HG02981 (cell line): Measurements from ENCODE around the gene NOL6.
A peak's percentile ranks its signal among the peaks of the same experiment; 100 is the strongest.
"Not testable (repeated sequence)": the region's sequence is repeated elsewhere in the genome, so short reads cannot be mapped to it uniquely, and the experiment has no call there.

Experiments used
- ATAC-seq: cut with Tn5 transposase; IDR thresholded peaks from one replicate; pipeline ENCODE4 v1.9.1; 2021; ENCODE audit warnings: mild to moderate bottlenecking, moderate library complexity; ENCODE audit not compliant: unreplicated experiment

Gene NOL6, protein sequence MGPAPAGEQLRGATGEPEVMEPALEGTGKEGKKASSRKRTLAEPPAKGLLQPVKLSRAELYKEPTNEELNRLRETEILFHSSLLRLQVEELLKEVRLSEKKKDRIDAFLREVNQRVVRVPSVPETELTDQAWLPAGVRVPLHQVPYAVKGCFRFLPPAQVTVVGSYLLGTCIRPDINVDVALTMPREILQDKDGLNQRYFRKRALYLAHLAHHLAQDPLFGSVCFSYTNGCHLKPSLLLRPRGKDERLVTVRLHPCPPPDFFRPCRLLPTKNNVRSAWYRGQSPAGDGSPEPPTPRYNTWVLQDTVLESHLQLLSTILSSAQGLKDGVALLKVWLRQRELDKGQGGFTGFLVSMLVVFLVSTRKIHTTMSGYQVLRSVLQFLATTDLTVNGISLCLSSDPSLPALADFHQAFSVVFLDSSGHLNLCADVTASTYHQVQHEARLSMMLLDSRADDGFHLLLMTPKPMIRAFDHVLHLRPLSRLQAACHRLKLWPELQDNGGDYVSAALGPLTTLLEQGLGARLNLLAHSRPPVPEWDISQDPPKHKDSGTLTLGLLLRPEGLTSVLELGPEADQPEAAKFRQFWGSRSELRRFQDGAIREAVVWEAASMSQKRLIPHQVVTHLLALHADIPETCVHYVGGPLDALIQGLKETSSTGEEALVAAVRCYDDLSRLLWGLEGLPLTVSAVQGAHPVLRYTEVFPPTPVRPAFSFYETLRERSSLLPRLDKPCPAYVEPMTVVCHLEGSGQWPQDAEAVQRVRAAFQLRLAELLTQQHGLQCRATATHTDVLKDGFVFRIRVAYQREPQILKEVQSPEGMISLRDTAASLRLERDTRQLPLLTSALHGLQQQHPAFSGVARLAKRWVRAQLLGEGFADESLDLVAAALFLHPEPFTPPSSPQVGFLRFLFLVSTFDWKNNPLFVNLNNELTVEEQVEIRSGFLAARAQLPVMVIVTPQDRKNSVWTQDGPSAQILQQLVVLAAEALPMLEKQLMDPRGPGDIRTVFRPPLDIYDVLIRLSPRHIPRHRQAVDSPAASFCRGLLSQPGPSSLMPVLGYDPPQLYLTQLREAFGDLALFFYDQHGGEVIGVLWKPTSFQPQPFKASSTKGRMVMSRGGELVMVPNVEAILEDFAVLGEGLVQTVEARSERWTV

DNA sequence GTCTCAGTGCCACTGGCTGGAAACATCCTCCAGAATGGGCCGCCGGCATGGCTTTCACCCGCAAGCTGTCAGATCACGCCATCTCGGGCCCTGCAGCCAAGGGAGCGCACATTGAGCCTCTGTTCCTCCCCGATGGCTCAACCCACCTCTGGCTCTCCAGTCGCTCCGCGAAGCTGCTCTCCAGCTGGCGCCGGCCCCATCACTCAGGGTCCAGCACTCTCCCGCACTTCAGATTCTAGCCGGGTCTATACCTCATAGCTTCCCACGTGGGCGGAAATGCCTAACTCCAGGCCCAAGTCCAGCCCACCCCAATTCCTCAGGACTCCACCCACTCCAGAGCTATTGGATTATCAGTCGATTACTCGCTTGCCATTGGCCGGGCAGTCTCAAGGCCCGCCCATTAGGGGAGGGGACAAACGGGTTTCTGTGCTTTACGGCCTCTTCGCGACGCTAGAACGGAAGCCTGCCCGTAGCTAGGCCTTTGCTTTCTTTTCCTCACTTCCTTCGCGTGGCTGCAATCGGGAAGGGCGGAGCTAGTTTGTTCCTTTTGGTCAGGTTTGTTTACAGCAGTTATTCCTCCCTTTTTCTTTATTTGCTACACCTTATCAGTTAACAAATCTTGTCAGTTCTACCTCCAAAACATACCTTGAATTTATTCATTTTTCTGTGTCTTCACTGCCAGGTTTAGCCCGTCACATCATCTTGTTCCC, at the start of gene NOL6:
TSS of gene NOL6 (minus strand) at position 282 of the 710 bp plus-strand sequence. CDS start at position 200, 82 bp downstream.
- peak; percentile 99 for ATAC-seq

- ATAC-seq, result not testable (repeated sequence)
Measured at GRCh38 chr9:33521861-33522260, 48.1 kb upstream of the NOL6 start.

DNA sequence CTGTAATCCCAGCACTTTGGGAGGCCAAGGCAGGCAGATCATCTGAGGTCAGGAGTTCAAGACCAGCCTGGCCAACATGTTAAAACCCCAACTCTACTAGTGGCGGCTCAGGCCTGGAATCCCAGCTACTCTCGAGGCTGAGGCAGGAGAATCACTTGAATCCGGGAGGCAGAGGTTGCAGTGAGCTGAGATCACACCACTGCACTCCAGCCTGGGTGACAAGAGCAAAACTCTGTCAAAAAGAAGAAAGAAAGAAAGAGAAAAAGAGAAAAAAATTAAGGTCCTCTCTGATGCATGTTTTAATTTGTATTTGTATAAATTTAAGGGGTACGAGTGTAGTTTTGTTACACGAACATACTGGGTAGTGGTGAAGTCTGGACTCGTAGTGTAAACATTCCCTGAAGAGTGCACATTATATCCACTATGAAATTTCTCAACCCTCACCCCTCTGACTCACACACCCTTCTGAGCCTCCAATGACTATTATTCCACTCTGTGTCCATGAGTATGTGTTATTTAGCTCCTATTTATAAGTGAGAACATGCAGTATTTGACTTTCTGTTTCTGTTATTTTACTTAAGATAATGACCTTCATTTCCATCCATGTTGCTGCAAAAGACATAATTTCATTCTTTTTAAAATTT, 44.3 kb upstream of the NOL6 start:
- ATAC-seq, result not testable (repeated sequence)

DNA sequence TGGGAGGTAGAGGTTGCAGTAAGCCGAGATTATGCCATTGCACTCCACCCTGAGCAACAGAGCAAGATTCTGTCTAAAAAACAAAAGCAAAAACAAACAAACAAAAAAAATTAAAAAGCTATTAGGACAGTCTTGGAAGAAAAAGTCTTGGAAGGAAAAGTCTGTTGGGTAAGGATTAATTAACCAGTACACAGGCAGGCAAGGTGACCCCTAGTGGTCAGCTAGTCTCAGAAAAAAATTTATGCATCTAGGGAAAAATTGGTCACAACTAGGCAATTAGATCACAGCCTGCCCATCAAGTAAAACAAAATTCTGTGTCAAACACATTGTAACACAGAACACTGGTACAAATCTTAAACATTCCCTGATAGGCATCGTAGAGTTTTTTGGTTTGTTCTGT, 43.6 kb upstream of the NOL6 start:
- ATAC-seq, result no peak

- ATAC-seq, result not testable (repeated sequence)
Measured at GRCh38 chr9:33516397-33516796, 42.7 kb upstream of the NOL6 start.

- not testable (repeated sequence) for ATAC-seq
Measured at GRCh38 chr9:33515342-33515995, 41.7 kb upstream of the NOL6 start.

GRCh38 chr9:33512535-33512934, 38.8 kb upstream of the NOL6 start:
- ATAC-seq, result not testable (repeated sequence)

DNA sequence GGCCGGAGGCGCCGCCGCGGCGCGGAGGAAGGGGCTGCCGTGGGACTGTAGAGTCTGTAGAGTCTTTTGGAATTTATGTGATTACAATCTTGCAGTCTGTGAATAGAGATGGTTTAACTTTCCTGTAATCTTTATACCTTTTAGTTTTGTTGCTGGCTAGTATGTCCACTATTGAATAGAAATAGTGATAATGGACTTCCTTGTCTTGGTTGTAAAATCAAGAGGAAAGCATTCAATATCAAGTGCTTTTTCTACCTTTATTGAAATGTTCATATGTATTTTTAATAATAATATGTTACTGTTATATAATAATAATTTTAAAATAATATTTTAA, 37.4 kb upstream of the NOL6 start:
- not testable (repeated sequence) for ATAC-seq

GRCh38 chr9:33510262-33511183, 36.8 kb upstream of the NOL6 start:
- ATAC-seq, result no peak

- no peak for ATAC-seq
Measured at GRCh38 chr9:33506626-33507370, 33.1 kb upstream of the NOL6 start.

GRCh38 chr9:33498387-33498786, 24.7 kb upstream of the NOL6 start:
- no peak for ATAC-seq

GRCh38 chr9:33493819-33494218, 20.1 kb upstream of the NOL6 start:
- not testable (repeated sequence) for ATAC-seq

DNA sequence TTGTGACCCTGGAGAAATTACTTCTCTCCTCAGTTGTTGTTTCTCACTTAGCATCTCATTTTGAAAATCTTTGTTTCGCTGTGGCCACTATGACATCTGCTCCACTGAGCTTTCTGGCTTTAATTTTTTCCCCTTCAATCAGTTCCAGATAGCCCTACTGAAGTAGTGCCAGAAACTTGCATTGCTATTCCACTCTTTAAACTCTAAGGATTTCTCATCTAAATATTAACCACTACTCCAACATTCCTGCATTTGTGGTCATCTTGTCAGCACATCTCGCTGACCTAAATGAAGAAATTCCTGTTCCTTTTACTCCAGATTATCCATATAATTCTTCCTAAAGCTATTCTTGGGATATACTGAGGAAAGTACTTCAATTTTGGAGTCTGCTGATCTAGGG, 15.3 kb upstream of the NOL6 start:
- no peak for ATAC-seq

- ATAC-seq, result not testable (repeated sequence)
Measured at GRCh38 chr9:33485312-33485711, 11.6 kb upstream of the NOL6 start.

DNA sequence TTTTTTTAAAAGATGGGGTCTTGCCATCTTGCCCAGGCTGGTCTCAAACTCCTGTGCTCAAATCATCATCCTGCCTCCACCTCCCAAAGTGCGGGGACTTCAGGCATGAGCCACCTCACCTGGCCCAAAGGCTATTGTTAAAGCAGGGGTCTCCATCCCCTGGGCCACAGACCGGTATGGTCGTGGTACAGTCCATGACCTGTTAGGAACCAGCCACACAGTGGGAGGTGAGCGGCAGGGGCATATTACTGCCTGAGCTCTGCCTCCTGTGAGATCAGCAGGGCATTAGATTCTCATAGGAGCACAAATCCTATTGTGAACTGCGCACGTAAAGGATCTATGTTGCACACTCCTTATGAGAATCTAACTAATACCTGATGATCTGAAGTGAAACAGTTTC, 7.3 kb upstream of the NOL6 start:
- no peak for ATAC-seq

- ATAC-seq, result no peak
Measured at GRCh38 chr9:33480106-33480505, 6.4 kb upstream of the NOL6 start.

DNA sequence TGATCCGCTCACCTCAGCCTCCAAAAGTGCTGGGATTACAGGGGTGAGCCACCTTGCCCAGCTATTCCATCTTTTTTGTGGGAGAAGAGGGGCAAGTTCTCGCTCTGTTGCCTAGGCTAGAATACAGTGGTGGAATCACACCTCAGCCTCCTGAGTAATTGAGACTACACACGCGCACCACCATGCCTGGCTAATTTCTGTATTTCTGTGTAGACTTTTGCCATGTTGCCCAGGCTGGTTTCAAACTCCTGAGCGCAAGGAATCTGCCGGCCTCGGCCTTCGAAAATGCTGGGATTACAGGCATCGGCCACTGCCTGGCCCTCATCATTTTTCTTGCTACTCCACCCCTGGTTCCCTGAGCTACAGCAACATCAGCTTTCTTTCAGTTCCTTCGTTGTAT, 2.8 kb upstream of the NOL6 start:
- no peak for ATAC-seq

GRCh38 chr9:33475357-33475756, 1.6 kb upstream of the NOL6 start:
- ATAC-seq, result no peak
